ENCODE data around the gene ATP8A2.

Gene ATP8A2

GRCh38 chr13:25927932-25928331, 556.2 kb downstream of the ATP8A2 start:
- TF ChIP-seq CTCF (IDR thresholded peaks at IDR 0.05): no peak

GRCh38 chr13:25928941-25929505, 557.2 kb downstream of the ATP8A2 start:
- TF ChIP-seq CTCF (IDR thresholded peaks at IDR 0.05): no peak

- TF ChIP-seq CTCF (IDR thresholded peaks at IDR 0.05): no peak
These were observed 558.0 kb downstream of the ATP8A2 start for GRCh38 chr13:25929816-25930215.

- no peak for TF ChIP-seq CTCF (IDR thresholded peaks at IDR 0.05)
These were observed 558.9 kb downstream of the ATP8A2 start for GRCh38 chr13:25930653-25931052.

- no peak for TF ChIP-seq CTCF (IDR thresholded peaks at IDR 0.05)
These were observed 560.6 kb downstream of the ATP8A2 start for GRCh38 chr13:25932365-25932764.

GRCh38 chr13:25933520-25933919, 561.7 kb downstream of the ATP8A2 start:
- TF ChIP-seq CTCF (IDR thresholded peaks at IDR 0.05): no peak

- TF ChIP-seq CTCF (IDR thresholded peaks at IDR 0.05): no peak
These were observed 562.4 kb downstream of the ATP8A2 start for GRCh38 chr13:25934127-25934526.

Data from LNCAP (cell line).